SU-DHL-6 (cell line): ENCODE results near the gene KCTD19.

Source experiments
- H2AFZ ChIP-seq: fragments of 200-600 bp; sonication (generic); 2 replicates; pipeline ENCODE4 v1.6.1; 2014; ENCODE audit warnings: low read depth, mild to moderate bottlenecking, moderate library complexity, mixed read lengths, antibody characterized with exemption, low read length; ENCODE audit not compliant: severe bottlenecking
- H3F3A ChIP-seq: fragments of 200-600 bp; shearing (Covaris generic); 2 replicates; pipeline ENCODE4 v1.6.0; 2016; ENCODE audit warnings: antibody characterized with exemption, mild to moderate bottlenecking; ENCODE audit not compliant: insufficient read depth
- H3K27ac ChIP-seq: fragments of 200-600 bp; sonication (generic); 2 replicates; pipeline ENCODE4 v1.5.1; 2016; ENCODE audit warnings: low read depth, mild to moderate bottlenecking, low read length, moderate library complexity, mixed read lengths
- H3K27me3 ChIP-seq: fragments of 200-600 bp; sonication (generic), shearing (Covaris generic); 2 replicates; pipeline ENCODE4 v1.6.0; 2014; ENCODE audit warnings: mild to moderate bottlenecking, low read length
- H3K36me3 ChIP-seq: fragments of 200-600 bp; sonication (generic); 2 replicates; pipeline ENCODE4 v1.6.1; 2014; ENCODE audit warnings: mild to moderate bottlenecking, low read length, mixed read lengths
- H3K4me2 ChIP-seq: fragments of 300-600, 200-600 bp; shearing (Covaris generic), sonication (generic); 2 replicates; pipeline ENCODE4 v1.6.0; 2014; ENCODE audit warnings: low read length, low read depth, mild to moderate bottlenecking; ENCODE audit not compliant: poor library complexity, severe bottlenecking
- H3K4me3 ChIP-seq: fragments of 200-600 bp; sonication (generic); 2 replicates; pipeline ENCODE4 v1.5.1; 2014; ENCODE audit warnings: antibody characterized with exemption, low read length, mild to moderate bottlenecking, mixed read lengths; ENCODE audit not compliant: insufficient read depth, poor library complexity, severe bottlenecking
- H3K79me2 ChIP-seq: fragments of 200-600 bp; sonication (generic); 2 replicates; pipeline ENCODE4 v1.6.1; 2014; ENCODE audit warnings: mild to moderate bottlenecking, low read length, moderate library complexity; ENCODE audit not compliant: insufficient read depth
- H3K9ac ChIP-seq: fragments of 200-600 bp; sonication (generic); 2 replicates; pipeline ENCODE4 v1.7.0; 2014; ENCODE audit warnings: mild to moderate bottlenecking, low read length
- H3K9me2 ChIP-seq: fragments of 200-600 bp; sonication (generic); replicated peaks from 2 replicates; pipeline ENCODE4 v1.6.1; 2014; ENCODE audit warnings: low read length; ENCODE audit not compliant: insufficient read depth
- H3K9me3 ChIP-seq: fragments of 200-600 bp; sonication (generic); 2 replicates; pipeline ENCODE4 v1.6.1; 2014; ENCODE audit warnings: low read length, mixed read lengths; ENCODE audit not compliant: insufficient read depth
- H4K20me1 ChIP-seq: fragments of 200-600 bp; sonication (generic); 2 replicates; pipeline ENCODE4 v1.6.1; 2014; ENCODE audit warnings: low read depth, mild to moderate bottlenecking, antibody characterized with exemption, low read length, moderate library complexity, mixed read lengths
- EZH2phosphoT487 ChIP-seq: fragments of 200-600 bp; sonication (generic), shearing (Covaris generic); conservative IDR thresholded peaks from 2 replicates; pipeline ENCODE4 v1.6.1; 2018; ENCODE audit warnings: mild to moderate bottlenecking, antibody characterized with exemption, low read length, moderate library complexity, mixed read lengths
- TF ChIP-seq, protein P1 (sequence below): fragments of 200-600 bp; sonication (generic); IDR thresholded peaks from one replicate; pipeline ENCODE4 v1.5.1; 2017; ENCODE audit warnings: antibody characterized with exemption, mild to moderate bottlenecking, low read length, moderate library complexity; ENCODE audit not compliant: insufficient read depth, poor library complexity, severe bottlenecking

KCTD19 gene

DNA sequence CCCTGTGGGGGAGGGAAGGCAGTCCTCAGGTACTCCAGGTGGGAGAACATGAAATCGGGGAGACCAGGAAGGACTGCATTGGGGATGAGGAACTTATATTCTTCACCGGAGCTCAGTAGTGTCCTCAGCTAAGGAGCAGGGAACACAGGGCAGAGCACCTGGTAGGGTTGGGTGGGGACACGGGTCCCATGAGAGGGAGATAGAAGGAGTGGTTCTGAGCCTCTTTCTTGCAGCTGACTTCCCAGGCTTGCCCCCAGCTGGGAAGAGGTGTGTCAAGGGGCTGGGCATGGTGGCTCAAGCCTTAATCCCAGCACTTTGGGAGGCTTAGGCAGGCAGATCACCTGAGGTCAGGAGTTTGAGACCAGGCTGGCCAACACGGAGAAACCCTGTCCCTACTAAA, 81.4 kb downstream of the KCTD19 start:
- H3K36me3 ChIP-seq, result no peaks in the 10 kb centered on the region
- no peaks in the 10 kb centered on the region for H3K9me3 ChIP-seq
- H3K27me3 ChIP-seq, result no peaks in the 10 kb centered on the region
- TF ChIP-seq EZH2phosphoT487, result no peak
- TF ChIP-seq, protein P1, sequence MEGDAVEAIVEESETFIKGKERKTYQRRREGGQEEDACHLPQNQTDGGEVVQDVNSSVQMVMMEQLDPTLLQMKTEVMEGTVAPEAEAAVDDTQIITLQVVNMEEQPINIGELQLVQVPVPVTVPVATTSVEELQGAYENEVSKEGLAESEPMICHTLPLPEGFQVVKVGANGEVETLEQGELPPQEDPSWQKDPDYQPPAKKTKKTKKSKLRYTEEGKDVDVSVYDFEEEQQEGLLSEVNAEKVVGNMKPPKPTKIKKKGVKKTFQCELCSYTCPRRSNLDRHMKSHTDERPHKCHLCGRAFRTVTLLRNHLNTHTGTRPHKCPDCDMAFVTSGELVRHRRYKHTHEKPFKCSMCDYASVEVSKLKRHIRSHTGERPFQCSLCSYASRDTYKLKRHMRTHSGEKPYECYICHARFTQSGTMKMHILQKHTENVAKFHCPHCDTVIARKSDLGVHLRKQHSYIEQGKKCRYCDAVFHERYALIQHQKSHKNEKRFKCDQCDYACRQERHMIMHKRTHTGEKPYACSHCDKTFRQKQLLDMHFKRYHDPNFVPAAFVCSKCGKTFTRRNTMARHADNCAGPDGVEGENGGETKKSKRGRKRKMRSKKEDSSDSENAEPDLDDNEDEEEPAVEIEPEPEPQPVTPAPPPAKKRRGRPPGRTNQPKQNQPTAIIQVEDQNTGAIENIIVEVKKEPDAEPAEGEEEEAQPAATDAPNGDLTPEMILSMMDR, result no peak
- H2AFZ ChIP-seq, result no peak overlapping the region
- no peak overlapping the region for H3K9ac ChIP-seq
- H3K4me2 ChIP-seq, result no peak overlapping the region
- H3K9me2 ChIP-seq, result no peaks in the 10 kb centered on the region
- H4K20me1 ChIP-seq, result no peaks in the 10 kb centered on the region; the same call in 1 of the 2 replicates
- H3K79me2 ChIP-seq, result no peaks in the 10 kb centered on the region
- no peaks in the 10 kb centered on the region for H3F3A ChIP-seq
- no peak overlapping the region for H3K4me3 ChIP-seq
- H3K27ac ChIP-seq, result no peak overlapping the region

DNA sequence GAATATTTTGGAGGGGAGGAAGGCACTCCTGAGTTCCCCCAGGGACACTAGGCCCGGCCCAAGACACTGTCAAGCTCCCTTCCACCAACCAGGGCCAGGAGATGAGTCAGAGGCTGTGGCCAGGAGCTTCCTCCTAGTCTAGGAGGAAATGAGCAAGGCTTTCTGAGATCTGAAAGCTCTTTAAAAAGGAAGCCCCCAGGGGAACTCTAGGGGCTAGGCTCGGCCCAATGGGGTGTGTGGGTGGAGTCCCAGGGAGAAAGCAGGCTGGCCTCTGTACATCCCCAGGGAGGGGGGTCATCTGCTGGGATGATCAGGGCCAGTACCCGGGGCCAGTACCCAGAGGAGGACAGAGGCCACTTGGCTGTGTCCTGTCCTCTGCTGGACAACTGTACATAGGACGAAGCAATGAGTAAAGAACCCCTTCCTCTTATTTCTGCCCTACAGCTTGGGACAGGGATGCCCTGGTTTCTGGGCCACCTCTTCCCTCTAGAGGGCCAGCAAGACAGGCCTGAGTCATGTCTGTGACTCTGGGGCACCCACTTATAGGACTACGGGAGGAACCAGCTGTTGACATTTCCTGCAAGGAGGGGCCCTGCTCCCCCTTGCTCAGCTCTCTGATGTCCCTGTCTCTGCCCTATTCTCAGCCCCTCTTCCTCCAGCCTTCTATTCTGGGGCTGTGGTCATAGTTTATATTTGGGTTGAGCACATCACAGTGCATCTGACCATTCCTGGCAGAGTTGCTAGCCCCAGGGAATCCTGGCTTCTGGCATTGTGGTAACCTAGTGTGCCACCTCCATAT, 82.0 kb downstream of the KCTD19 start:
- Histone ChIP-seq H3F3A (no peaks in the 10 kb centered on the region), H3K27ac (no peak overlapping the region), H3K79me2 (no peaks in the 10 kb centered on the region), H4K20me1 (no peaks in the 10 kb centered on the region; the same call in 1 of the 2 replicates), H2AFZ (no peak overlapping the region), H3K9ac (no peak overlapping the region), H3K36me3 (no peaks in the 10 kb centered on the region), H3K27me3 (no peaks in the 10 kb centered on the region), H3K9me2 (no peaks in the 10 kb centered on the region), H3K4me2 (no peak overlapping the region), H3K4me3 (no peak overlapping the region), H3K9me3 (no peaks in the 10 kb centered on the region)
- TF ChIP-seq, protein P1, result no peak
- no peak for TF ChIP-seq EZH2phosphoT487

DNA sequence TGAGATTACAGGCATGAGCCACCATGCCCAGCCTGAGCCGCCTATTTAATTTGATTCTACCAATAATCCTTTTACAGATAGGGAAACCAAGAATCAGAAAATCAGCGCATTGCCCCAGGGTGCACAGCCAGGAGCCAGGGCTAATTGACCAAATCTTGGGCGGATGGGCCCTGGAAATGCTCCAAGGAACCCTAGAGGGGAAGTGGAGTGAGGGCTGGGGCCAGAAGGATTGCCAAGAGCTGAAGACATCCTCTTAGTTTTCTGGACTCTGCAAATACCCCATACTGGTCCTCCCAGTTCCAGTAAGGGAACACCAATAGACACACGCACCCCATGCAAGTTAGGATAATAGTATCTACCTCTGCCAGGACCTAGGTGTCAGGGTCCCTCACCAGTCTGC, 83.1 kb downstream of the KCTD19 start:
- TF ChIP-seq EZH2phosphoT487, result no peak
- TF ChIP-seq, protein P1, result no peak
- Histone ChIP-seq H3F3A (no peaks in the 10 kb centered on the region), H2AFZ (no peak overlapping the region), H3K79me2 (no peaks in the 10 kb centered on the region), H3K4me2 (no peak overlapping the region), H3K9ac (no peak overlapping the region), H3K9me2 (no peaks in the 10 kb centered on the region), H4K20me1 (no peaks in the 10 kb centered on the region; the same call in 1 of the 2 replicates), H3K27me3 (no peaks in the 10 kb centered on the region), H3K9me3 (no peaks in the 10 kb centered on the region), H3K36me3 (no peaks in the 10 kb centered on the region), H3K27ac (no peak overlapping the region), H3K4me3 (no peak overlapping the region)
